ENCODE measurements around the gene TMED10. TPM values are rescaled to one million over a fixed set of nuclear protein-coding genes. Genes with fewer than 3 reads are reported as not detected.
A peak's percentile ranks its signal among the peaks of the same experiment; 100 is the strongest.

TMED10 gene
- total and polyA plus RNA-seq, 2 of the 13 experiments (the other 11 are each of a cell fraction or from before 2014, with no cell fraction given), result 311 to 377 TPM

- TF ChIP-seq, protein P1, sequence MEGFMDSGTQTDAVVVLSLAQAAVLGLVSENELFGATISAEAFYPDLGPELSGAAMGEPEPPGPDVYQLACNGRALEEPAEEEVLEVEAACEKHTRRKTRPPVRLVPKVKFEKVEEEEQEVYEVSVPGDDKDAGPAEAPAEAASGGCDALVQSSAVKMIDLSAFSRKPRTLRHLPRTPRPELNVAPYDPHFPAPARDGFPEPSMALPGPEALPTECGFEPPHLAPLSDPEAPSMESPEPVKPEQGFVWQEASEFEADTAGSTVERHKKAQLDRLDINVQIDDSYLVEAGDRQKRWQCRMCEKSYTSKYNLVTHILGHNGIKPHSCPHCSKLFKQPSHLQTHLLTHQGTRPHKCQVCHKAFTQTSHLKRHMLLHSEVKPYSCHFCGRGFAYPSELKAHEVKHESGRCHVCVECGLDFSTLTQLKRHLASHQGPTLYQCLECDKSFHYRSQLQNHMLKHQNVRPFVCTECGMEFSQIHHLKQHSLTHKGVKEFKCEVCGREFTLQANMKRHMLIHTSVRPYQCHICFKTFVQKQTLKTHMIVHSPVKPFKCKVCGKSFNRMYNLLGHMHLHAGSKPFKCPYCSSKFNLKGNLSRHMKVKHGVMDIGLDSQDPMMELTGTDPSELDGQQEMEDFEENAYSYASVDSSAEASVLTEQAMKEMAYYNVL (CRISPR knock-in tag; IDR thresholded peaks at IDR 0.05; ENCODE audit: borderline replicate concordance), result peak; percentile 82; the same call in 1 of the 2 replicates
- TF ChIP-seq ZNF609 (CRISPR knock-in tag; IDR thresholded peaks at IDR 0.05; ENCODE audit: borderline replicate concordance) (no peak; the same call in 1 of the 2 replicates), ZFX (CRISPR knock-in tag; IDR thresholded peaks at IDR 0.05; ENCODE audit: low read depth) (peak; percentile 100), NR2F1 (CRISPR knock-in tag; IDR thresholded peaks at IDR 0.05) (0 out of 4 replicates have a peak, but pooled peaks of 1 of the 2 experiments have one; percentile 41), ETV6 (CRISPR knock-in tag; conservative IDR thresholded peaks at IDR 0.05) (peak; percentile 65), NFE2L2 (IDR thresholded peaks at IDR 0.05; ENCODE audit: low read length) (no peak), ZNF644 (CRISPR knock-in tag; IDR thresholded peaks at IDR 0.05; ENCODE audit: low read depth) (no peak), MAFG (CRISPR knock-in tag; IDR thresholded peaks at IDR 0.05) (peak; percentile 65; the same call in 1 of the 2 replicates), ZNF550 (CRISPR knock-in tag; IDR thresholded peaks at IDR 0.05; ENCODE audit: borderline replicate concordance) (no peak; the same call in 1 of the 2 replicates), ZNF75D (CRISPR knock-in tag; IDR thresholded peaks at IDR 0.05; ENCODE audit: borderline replicate concordance) (no peak), FOXM1 (CRISPR knock-in tag; IDR thresholded peaks at IDR 0.05) (no peak), ZNF790 (CRISPR knock-in tag; IDR thresholded peaks at IDR 0.05; ENCODE audit: borderline replicate concordance) (0 out of 2 replicates have a peak, but pooled peaks have one; percentile 69), ZNF7 (CRISPR knock-in tag; IDR thresholded peaks at IDR 0.05) (0 out of 2 replicates have a peak, but pooled peaks have one; percentile 24), STAT5B (CRISPR knock-in tag; IDR thresholded peaks at IDR 0.05) (no peak; the same call in 1 of the 2 replicates), ZBTB21 (CRISPR knock-in tag; IDR thresholded peaks at IDR 0.05) (no peak; the same call in none of the 2 replicates), MATR3 (CRISPR knock-in tag; IDR thresholded peaks at IDR 0.05) (no peak), ZNF101 (CRISPR knock-in tag; IDR thresholded peaks at IDR 0.05; ENCODE audit: borderline replicate concordance, low read depth) (peak; percentile 57; the same call in 1 of the 2 replicates)
- TF ChIP-seq, protein P2, sequence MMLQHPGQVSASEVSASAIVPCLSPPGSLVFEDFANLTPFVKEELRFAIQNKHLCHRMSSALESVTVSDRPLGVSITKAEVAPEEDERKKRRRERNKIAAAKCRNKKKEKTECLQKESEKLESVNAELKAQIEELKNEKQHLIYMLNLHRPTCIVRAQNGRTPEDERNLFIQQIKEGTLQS (CRISPR knock-in tag; IDR thresholded peaks at IDR 0.05), result 0 out of 2 replicates have a peak, but pooled peaks have one; percentile 22
Observed at GRCh38 chr14:75126679-75127473, 49.5 kb downstream of the TMED10 start, which contains the start of gene NEK9 (continued).
